Measurements from ENCODE around the gene TP53I11. TPM values are rescaled to one million over a fixed set of nuclear protein-coding genes. Genes with fewer than 3 reads are reported as not detected.

The TP53I11 gene
- total RNA-seq, 1 experiment from 2014 or later, result 46.9 TPM

GRCh38 chr11:44971185-44971584, 20.5 kb upstream of the TP53I11 start:
- Histone ChIP-seq H2AFZ (ENCODE audit: low read depth, low read length, poor library complexity, severe bottlenecking) (no peak overlapping the region), H3K4me3 (replicated peaks in 1 of 2; ENCODE audit: low read depth in 1 of 2, low read length in 2 of 2) (no peak overlapping the region), H3K36me3 (ENCODE audit: control insufficient read depth in 1 of 2, insufficient read depth in 2 of 2, low read length in 2 of 2) (no peaks in the 10 kb centered on the region), H3K4me1 (ENCODE audit: control insufficient read depth in 1 of 2, insufficient read depth in 2 of 2, low read length in 2 of 2) (no peaks in the 10 kb centered on the region), H3K79me2 (ENCODE audit: insufficient read depth, low read length) (no peaks in the 10 kb centered on the region), H3K4me2 (ENCODE audit: low read length) (no peak overlapping the region), H3K27me3 (ENCODE audit: insufficient read depth, low read length) (no peaks in the 10 kb centered on the region), H3K9me3 (ENCODE audit: control insufficient read depth in 1 of 2, insufficient read depth in 1 of 2, low read depth in 1 of 2, low read length in 2 of 2) (no peaks in the 10 kb centered on the region), H3K9ac (ENCODE audit: low read length) (no peak overlapping the region), H3K27ac (ENCODE audit: low read depth, low read length) (no peak overlapping the region), H3K9me2 (ENCODE audit: insufficient read depth) (no peaks in the 10 kb centered on the region), H4K20me1 (ENCODE audit: insufficient read depth) (no peaks in the 10 kb centered on the region)
- CTCF ChIA-PET, result no interaction called here
- no peak for DNase-seq (ENCODE audit: low read depth, low spot score)
- RAD21 ChIA-PET (ENCODE audit: low non-redundant PET in 1 of 2, low total read pairs in 2 of 2, uncharacterized antibody in 2 of 2, unreplicated experiment in 2 of 2), result no interaction called here
- TF ChIP-seq ATF3 (IDR thresholded peaks at IDR 0.05), result no peak
- TF ChIP-seq SIN3A (IDR thresholded peaks at IDR 0.05; ENCODE audit: low read depth), result no peak
- no peak for TF ChIP-seq POLR2A (IDR thresholded peaks at IDR 0.05; ENCODE audit: borderline replicate concordance, extremely low read depth, insufficient read depth, insufficient read length)
- TF ChIP-seq ZBTB33 (IDR thresholded peaks at IDR 0.05; ENCODE audit: extremely low read depth, insufficient replicate concordance, low read length), result no peak
- no peak for TF ChIP-seq ELF1 (IDR thresholded peaks at IDR 0.05; ENCODE audit: borderline replicate concordance, low read depth)
- TF ChIP-seq CBX3 (IDR thresholded peaks at IDR 0.05; ENCODE audit: low read depth), result no peak
- TF ChIP-seq REST (IDR thresholded peaks at IDR 0.05; ENCODE audit: low read depth), result no peak
- TF ChIP-seq POLR2AphosphoS5 (IDR thresholded peaks at IDR 0.05; ENCODE audit: low read depth, low read length), result no peak
- TF ChIP-seq YY1 (IDR thresholded peaks at IDR 0.05; ENCODE audit: extremely low read depth, insufficient replicate concordance, low read depth, low read length), result no peak
- no peak for TF ChIP-seq ZFX (IDR thresholded peaks at IDR 0.05)
- TF ChIP-seq MAX (IDR thresholded peaks at IDR 0.05), result no peak
- TF ChIP-seq JUND (IDR thresholded peaks at IDR 0.05), result no peak
- no peak for TF ChIP-seq EZH2 (IDR thresholded peaks at IDR 0.05)
- TF ChIP-seq ZNF274 (IDR thresholded peaks at IDR 0.05; ENCODE audit: low read depth, low read length), result no peak
- no peak for TF ChIP-seq EGR1 (IDR thresholded peaks at IDR 0.05; ENCODE audit: low read depth)
- no peak for TF ChIP-seq SP1 (IDR thresholded peaks at IDR 0.05; ENCODE audit: low read depth)
- TF ChIP-seq FOSL1 (IDR thresholded peaks at IDR 0.05; ENCODE audit: low read depth), result no peak
- intact Hi-C loops (cut with micrococcal nuclease), result no loop called here
- POLR2A ChIA-PET, result no interaction called here
- ATAC-seq, result no peak
- BruUV-seq (replicated peaks), result no TSS peak

Measured in HCT116 (cell line).